Panc1 (cell line): ENCODE measurements around the gene PRKG1. TPM values are rescaled to one million over a fixed set of nuclear protein-coding genes. Genes with fewer than 3 reads are reported as not detected.

Experiments used
- ATAC-seq: fragments of 200-7000 bp; cut with Tn5 transposase; 2 replicates; pipeline ENCODE4 v1.9.1; 2020; ENCODE audit warnings: mild to moderate bottlenecking, moderate library complexity
- BruUV-seq: library from RNA; stranded (reverse); fragments of 400-500 nt; replicated peaks from 2 replicates; lab custom pipeline; 2021; lab: Mats Ljungman, UMichigan
- CTCF ChIA-PET: fragments of 300-600 bp; sonication (Branson Sonifier 250); formaldehyde crosslinking; loops from one replicate; lab custom pipeline; 2022; ENCODE audit warnings: antibody characterized with exemption; lab: Charles Lee
- POLR2A ChIA-PET: fragments of 300-600 bp; sonication (Branson Sonifier 250); formaldehyde crosslinking; loops from one replicate; lab custom pipeline; 2022; ENCODE audit warnings: antibody characterized with exemption; lab: Charles Lee
- DNase-seq: peaks from one replicate; pipeline ENCODE4 v3.0.0-alpha.2; 2010; ENCODE audit warnings: low read depth, low spot score
- H3K27ac ChIP-seq: 2 replicates; pipeline ENCODE4 v1.5.1; 2011; ENCODE audit warnings: mild to moderate bottlenecking, low read length, inconsistent platforms
- H3K27me3 ChIP-seq: fragments of 200-500 bp; sonication (Bioruptor generic); 2 replicates; pipeline ENCODE4 v1.6.0; 2014; ENCODE audit warnings: low read length, inconsistent platforms; ENCODE audit not compliant: control insufficient read depth, insufficient read depth
- H3K36me3 ChIP-seq: fragments of 200-500 bp; sonication (Bioruptor generic); 2 replicates; pipeline ENCODE4 v1.5.1; 2014; ENCODE audit warnings: inconsistent platforms, mild to moderate bottlenecking, low read length, moderate library complexity; ENCODE audit not compliant: control insufficient read depth, insufficient read depth
- H3K4me1 ChIP-seq: 2 replicates; pipeline ENCODE4 v1.5.1; 2011; ENCODE audit warnings: inconsistent platforms, mild to moderate bottlenecking, low read length, moderate library complexity; ENCODE audit not compliant: control insufficient read depth, insufficient read depth
- H3K4me3 ChIP-seq, 2 experiments: 2 replicates each; pipeline ENCODE4 v1.5.1; 2011 to 2012; ENCODE audit warnings: low read depth in 2 of 2, low read length in 2 of 2, mild to moderate bottlenecking in 2 of 2, inconsistent platforms in 1 of 2, moderate library complexity in 1 of 2
- H3K9me3 ChIP-seq: fragments of 200-500 bp; sonication (Bioruptor generic); 2 replicates; pipeline ENCODE4 v1.5.1; 2014; ENCODE audit warnings: low read depth, mild to moderate bottlenecking, inconsistent platforms, low read length, moderate library complexity; ENCODE audit not compliant: control insufficient read depth, insufficient read depth
- CTCF ChIP-seq: fragments of 450-650 bp; IDR thresholded peaks from 2 replicates; pipeline ENCODE4 v1.5.1; 2017; ENCODE audit warnings: mild to moderate bottlenecking
- POLR2AphosphoS5 ChIP-seq: IDR thresholded peaks from 2 replicates; pipeline ENCODE4 v1.6.1; 2012; ENCODE audit warnings: mild to moderate bottlenecking, low read depth, low read length, moderate library complexity
- REST ChIP-seq, 2 experiments: IDR thresholded peaks; 2 replicates each; pipeline ENCODE4 v1.6.1; 2011 to 2012; ENCODE audit warnings: low read depth in 2 of 2, control low read depth in 1 of 2, low read length in 1 of 2, mild to moderate bottlenecking in 1 of 2, moderate library complexity in 1 of 2; ENCODE audit not compliant: insufficient read depth in 1 of 2
- SIN3A ChIP-seq: IDR thresholded peaks from 2 replicates; pipeline ENCODE4 v1.6.1; 2012; ENCODE audit warnings: low read depth, mild to moderate bottlenecking, low read length, moderate library complexity, borderline replicate concordance; ENCODE audit not compliant: insufficient read depth
- TCF7L2 ChIP-seq: IDR thresholded peaks from 2 replicates; pipeline ENCODE4 v1.6.1; 2011; ENCODE audit warnings: mild to moderate bottlenecking, low read depth, low read length, inconsistent platforms
- in situ Hi-C: cut with HindIII; loops from 2 replicates; pipeline ENCODE4 v1.10.0; 2016; ENCODE audit warnings: low sequenced_read_pairs, low pct_unique_long_range_greater_than_20kb
- intact Hi-C: fragments of 100-400 bp; cut with micrococcal nuclease; formaldehyde crosslinking; loops from one replicate; pipeline ENCODE4 v1.10.0; 2022; ENCODE audit not compliant: unreplicated experiment
- total RNA-seq: library from RNA; stranded (reverse); gene quantifications from one replicate; pipeline ENCODE4 v1.2.1, GENCODE V29; 2021; ENCODE audit not compliant: unreplicated experiment

PRKG1 gene
- total RNA-seq, 1 experiment from 2014 or later: 0.92 TPM

GRCh38 chr10:51430506-51430905 lies 356.2 kb downstream of the PRKG1 start:
- DNase-seq (no peak), ATAC-seq (no peak)
- ChIA-PET CTCF (no interaction called here), POLR2A (no interaction called here)
- Histone ChIP-seq H3K36me3 (no peaks in the 10 kb centered on the region), H3K9me3 (no peaks in the 10 kb centered on the region), H3K27me3 (no peaks in the 10 kb centered on the region), H3K27ac (no peak overlapping the region), H3K4me3 (no peak overlapping the region), H3K4me1 (no peaks in the 10 kb centered on the region)
- intact Hi-C loops (no loop called here), in situ Hi-C loops (no loop called here)
- BruUV-seq: no TSS peak
- TF ChIP-seq TCF7L2 (no peak), CTCF (no peak), REST (IDR thresholded peaks at IDR 0.05; ENCODE audit: insufficient read depth in 1 of 2, low read depth in 2 of 2, low read length in 1 of 2) (no peak), SIN3A (no peak), POLR2AphosphoS5 (no peak)

GRCh38 chr10:51433949-51434475 lies 359.7 kb downstream of the PRKG1 start:
- no peak for DNase-seq
- CTCF ChIA-PET: no interaction called here
- TF ChIP-seq CTCF: no peak
- no peak for TF ChIP-seq TCF7L2
- TF ChIP-seq POLR2AphosphoS5: no peak
- no peak for TF ChIP-seq REST (IDR thresholded peaks at IDR 0.05; ENCODE audit: insufficient read depth in 1 of 2, low read depth in 2 of 2, low read length in 1 of 2)
- no peak for TF ChIP-seq SIN3A
- no TSS peak for BruUV-seq
- no peak for ATAC-seq
- Histone ChIP-seq H3K36me3 (no peaks in the 10 kb centered on the region), H3K27ac (no peak overlapping the region), H3K9me3 (no peaks in the 10 kb centered on the region), H3K4me3 (no peak overlapping the region), H3K27me3 (no peaks in the 10 kb centered on the region), H3K4me1 (no peaks in the 10 kb centered on the region)
- POLR2A ChIA-PET: no interaction called here
- in situ Hi-C loops (no loop called here), intact Hi-C loops (no loop called here)
